Limb (tissue), 2 donors: ENCODE data around the gene EPHA1.

ENCODE experiments used
- DNase-seq, 2 donors: peaks; one replicate each; pipeline ENCODE4 v3.0.0-alpha.2; 2016; ENCODE audit errors: extremely low spot score in 2 of 2

The EPHA1 gene

DNA sequence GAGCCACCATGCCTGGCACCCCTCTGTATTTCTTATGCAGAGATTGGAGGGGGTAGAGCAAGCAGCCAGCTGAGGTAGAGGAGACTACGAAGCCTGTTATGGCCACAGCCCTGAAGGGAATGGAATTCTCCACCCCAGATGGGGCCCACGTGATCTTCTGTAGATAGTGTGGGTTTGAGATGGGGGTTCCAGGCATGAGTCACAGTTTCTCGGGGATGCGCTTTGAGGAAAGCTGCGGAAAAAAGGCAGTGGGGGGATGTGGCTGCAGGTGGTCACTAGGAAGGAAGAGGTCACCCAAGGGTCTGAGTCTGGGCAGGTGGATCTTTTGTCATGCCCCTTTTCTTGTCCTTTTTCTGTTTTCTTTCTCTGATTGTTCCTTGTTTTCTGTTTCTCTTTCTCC, 57.6 kb downstream of the EPHA1 start:
- DNase-seq: no peak

GRCh38 chr7:143347950-143348349, 60.7 kb downstream of the EPHA1 start:
- no peak for DNase-seq

- no peak for DNase-seq
Measured at GRCh38 chr7:143346018-143346417, 62.6 kb downstream of the EPHA1 start.

- DNase-seq: peak; percentile 8 to 67
Measured at GRCh38 chr7:143345428-143345900, 63.2 kb downstream of the EPHA1 start.

- no peak for DNase-seq
Measured at GRCh38 chr7:143343596-143343995, 65.1 kb downstream of the EPHA1 start.

- DNase-seq: no peak
Measured at GRCh38 chr7:143341842-143342241, 66.8 kb downstream of the EPHA1 start.
